Measurements from ENCODE around the gene PRKCA. TPM values are rescaled to one million over a fixed set of nuclear protein-coding genes. Genes with fewer than 3 reads are reported as not detected.

PRKCA gene
- total RNA-seq, 2 experiments from 2014 or later, result 84.4 to 87.9 TPM

GRCh38 chr17:66570447-66571195 lies 268.2 kb downstream of the PRKCA start:
- no peak for TF ChIP-seq CTCF (IDR thresholded peaks at IDR 0.05)
- Mint-ChIP-seq H3K27me3 (no peaks in the 10 kb centered on the region), H3K9me3 (peaks cover 1% of the 10 kb centered on the region), H3K27ac (no peak overlapping the region), H3K4me1 (ENCODE audit: low read depth) (peaks cover 28% of the 10 kb centered on the region), H3K36me3 (ENCODE audit: low read depth) (peaks cover 7% of the 10 kb centered on the region), H3K4me3 (no peak overlapping the region)
- ChIA-PET CTCF (interaction anchor here (1.1 kb wide), 1 partner anchor 59 kb away, joined by 3 read pairs; no protein-coding TSS in a partner anchor), POLR2A (no interaction called here)
- no peak for DNase-seq
- no peak for ATAC-seq
- intact Hi-C loops (cut with micrococcal nuclease), result no loop called here

- H3K9me3 Mint-ChIP-seq, result peaks cover 1% of the 10 kb centered on the region
- POLR2A ChIA-PET, result no interaction called here
- no peak overlapping the region for H3K27ac Mint-ChIP-seq
- peaks cover 23% of the 10 kb centered on the region for H3K4me1 Mint-ChIP-seq (ENCODE audit: low read depth)
- peaks cover 7% of the 10 kb centered on the region for H3K36me3 Mint-ChIP-seq (ENCODE audit: low read depth)
- TF ChIP-seq CTCF (IDR thresholded peaks at IDR 0.05), result no peak
- CTCF ChIA-PET, result no interaction called here
- intact Hi-C loops (cut with micrococcal nuclease), result no loop called here
- no peak overlapping the region for H3K4me3 Mint-ChIP-seq
- no peak for ATAC-seq
- no peak for DNase-seq
- no peaks in the 10 kb centered on the region for H3K27me3 Mint-ChIP-seq
Measured at GRCh38 chr17:66571745-66572144, 269.3 kb downstream of the PRKCA start.

- Mint-ChIP-seq H3K36me3 (ENCODE audit: low read depth) (peaks cover 2% of the 10 kb centered on the region), H3K27ac (no peak overlapping the region), H3K4me1 (ENCODE audit: low read depth) (peaks cover 12% of the 10 kb centered on the region), H3K4me3 (no peak overlapping the region), H3K27me3 (no peaks in the 10 kb centered on the region), H3K9me3 (peaks cover 1% of the 10 kb centered on the region)
- ATAC-seq (no peak), DNase-seq (no peak)
- POLR2A ChIA-PET, result interaction anchor here (0.7 to 1.2 kb wide), 2 partner anchors 13 to 18 kb away, joined by 3 read pairs; no protein-coding TSS in a partner anchor
- CTCF ChIA-PET, result interaction anchor here (1.0 kb wide), 1 partner anchor 14 kb away, joined by 3 read pairs; no protein-coding TSS in a partner anchor
- intact Hi-C loops (cut with micrococcal nuclease), result no loop called here
- TF ChIP-seq CTCF (IDR thresholded peaks at IDR 0.05), result no peak
Measured at GRCh38 chr17:66573078-66573477, 270.7 kb downstream of the PRKCA start.

GRCh38 chr17:66574123-66574522 lies 271.7 kb downstream of the PRKCA start:
- POLR2A ChIA-PET, result interaction anchor here (1.2 kb wide), 1 partner anchor 14 kb away, joined by 3 read pairs; no protein-coding TSS in a partner anchor

More at GRCh38 chr17:66574123-66574522, 271.7 kb downstream of the PRKCA start:
- intact Hi-C loops (cut with micrococcal nuclease), result no loop called here
- H3K36me3 Mint-ChIP-seq (ENCODE audit: low read depth), result peaks cover 3% of the 10 kb centered on the region
- CTCF ChIA-PET, result no interaction called here
- H3K27me3 Mint-ChIP-seq, result no peaks in the 10 kb centered on the region
- H3K9me3 Mint-ChIP-seq, result no peaks in the 10 kb centered on the region
- H3K4me1 Mint-ChIP-seq (ENCODE audit: low read depth), result peaks cover 18% of the 10 kb centered on the region
- DNase-seq (no peak), ATAC-seq (no peak)
- H3K4me3 Mint-ChIP-seq, result no peak overlapping the region
- no peak for TF ChIP-seq CTCF (IDR thresholded peaks at IDR 0.05)
- H3K27ac Mint-ChIP-seq, result no peak overlapping the region
